SIG-M5 treated with dmso at 0.1 percent for 504 hours (cell line): Measurements from ENCODE around the gene KDELR3.
"Not testable (repeated sequence)": the region's sequence is repeated elsewhere in the genome, so short reads cannot be mapped to it uniquely, and the experiment has no call there.

Source experiments
- DNase-seq: peaks from one replicate; lab custom pipeline; 2025; ENCODE audit not compliant: unreplicated experiment; lab: John Stamatoyannopoulos, UW

Gene KDELR3

GRCh38 chr22:38456272-38456835 is 11.5 kb upstream of the KDELR3 start:
- no peak for DNase-seq

- DNase-seq = no peak
Measured at GRCh38 chr22:38456841-38457699, 10.8 kb upstream of the KDELR3 start.

- DNase-seq = no peak
Measured at GRCh38 chr22:38460426-38460840, 7.5 kb upstream of the KDELR3 start.

- no peak for DNase-seq
Measured at GRCh38 chr22:38461057-38461413, 6.9 kb upstream of the KDELR3 start.

- peak; percentile 43 for DNase-seq
Measured at GRCh38 chr22:38461414-38462081, 6.3 kb upstream of the KDELR3 start.

GRCh38 chr22:38462960-38463784 is 4.7 kb upstream of the KDELR3 start:
- no peak for DNase-seq

GRCh38 chr22:38464992-38465672 is 2.8 kb upstream of the KDELR3 start:
- DNase-seq = no peak

- no peak for DNase-seq
Measured at GRCh38 chr22:38465673-38466490, 2.0 kb upstream of the KDELR3 start.

GRCh38 chr22:38467438-38467903 is 425 bp upstream of the KDELR3 start:
- no peak for DNase-seq

GRCh38 chr22:38468443-38469305 is 778 bp downstream of the KDELR3 start:
- no peak for DNase-seq

GRCh38 chr22:38469306-38469781 is 1.4 kb downstream of the KDELR3 start:
- no peak for DNase-seq

- DNase-seq = not testable (repeated sequence)
Measured at GRCh38 chr22:38470179-38470578, 2.3 kb downstream of the KDELR3 start.

- no peak for DNase-seq
Measured at GRCh38 chr22:38471237-38471636, 3.3 kb downstream of the KDELR3 start.

- no peak for DNase-seq
Measured at GRCh38 chr22:38474003-38474607, 6.2 kb downstream of the KDELR3 start.

GRCh38 chr22:38477585-38477984 is 9.7 kb downstream of the KDELR3 start:
- no peak for DNase-seq

GRCh38 chr22:38479096-38479837 is 11.4 kb downstream of the KDELR3 start:
- no peak for DNase-seq

GRCh38 chr22:38481162-38481870 is 13.4 kb downstream of the KDELR3 start:
- DNase-seq = no peak
